ENCODE measurements around the gene ADARB2. TPM values are rescaled to one million over a fixed set of nuclear protein-coding genes. Genes with fewer than 3 reads are reported as not detected.

ADARB2 gene
- total and polyA plus RNA-seq, 8 donors: 0.41 to 0.92 (median 0.76) TPM

GRCh38 chr10:1424648-1425047 lies 312.7 kb downstream of the ADARB2 start:
- H3K4me3 ChIP-seq: no peak overlapping the region
- peaks cover 0 to 24% of the 10 kb centered on the region in 2 donors for H3K27me3 ChIP-seq

GRCh38 chr10:1423676-1424253 lies 313.6 kb downstream of the ADARB2 start:
- ATAC-seq: no peak
- Histone ChIP-seq H3K4me3 (no peak overlapping the region), H3K27me3 (peaks cover 0 to 32% of the 10 kb centered on the region in 2 donors), H3K9me3 (no peaks in the 10 kb centered on the region), H3K4me1 (peaks cover 0 to 4% of the 10 kb centered on the region in 2 donors), H3K36me3 (no peaks in the 10 kb centered on the region), H3K27ac (no peak overlapping the region)
- TF ChIP-seq, protein P1, sequence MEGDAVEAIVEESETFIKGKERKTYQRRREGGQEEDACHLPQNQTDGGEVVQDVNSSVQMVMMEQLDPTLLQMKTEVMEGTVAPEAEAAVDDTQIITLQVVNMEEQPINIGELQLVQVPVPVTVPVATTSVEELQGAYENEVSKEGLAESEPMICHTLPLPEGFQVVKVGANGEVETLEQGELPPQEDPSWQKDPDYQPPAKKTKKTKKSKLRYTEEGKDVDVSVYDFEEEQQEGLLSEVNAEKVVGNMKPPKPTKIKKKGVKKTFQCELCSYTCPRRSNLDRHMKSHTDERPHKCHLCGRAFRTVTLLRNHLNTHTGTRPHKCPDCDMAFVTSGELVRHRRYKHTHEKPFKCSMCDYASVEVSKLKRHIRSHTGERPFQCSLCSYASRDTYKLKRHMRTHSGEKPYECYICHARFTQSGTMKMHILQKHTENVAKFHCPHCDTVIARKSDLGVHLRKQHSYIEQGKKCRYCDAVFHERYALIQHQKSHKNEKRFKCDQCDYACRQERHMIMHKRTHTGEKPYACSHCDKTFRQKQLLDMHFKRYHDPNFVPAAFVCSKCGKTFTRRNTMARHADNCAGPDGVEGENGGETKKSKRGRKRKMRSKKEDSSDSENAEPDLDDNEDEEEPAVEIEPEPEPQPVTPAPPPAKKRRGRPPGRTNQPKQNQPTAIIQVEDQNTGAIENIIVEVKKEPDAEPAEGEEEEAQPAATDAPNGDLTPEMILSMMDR (IDR thresholded peaks at IDR 0.05): no peak
- DNase-seq: no peak
- intact Hi-C loops (cut with DNase I): no loop called here

More at GRCh38 chr10:1424648-1425047, 312.7 kb downstream of the ADARB2 start:
- TF ChIP-seq, protein P1 (IDR thresholded peaks at IDR 0.05): no peak
- intact Hi-C loops (cut with DNase I): no loop called here
- no peak for DNase-seq
- ATAC-seq: no peak
- no peaks in the 10 kb centered on the region for H3K36me3 ChIP-seq
- peaks cover 0 to 4% of the 10 kb centered on the region in 2 donors for H3K4me1 ChIP-seq
- no peak overlapping the region for H3K27ac ChIP-seq
- H3K9me3 ChIP-seq: no peaks in the 10 kb centered on the region

- intact Hi-C loops (cut with DNase I): no loop called here
- H3K4me1 ChIP-seq: peaks cover 0 to 4% of the 10 kb centered on the region in 2 donors
- H3K27me3 ChIP-seq: peaks cover 0 to 45% of the 10 kb centered on the region in 2 donors
- TF ChIP-seq, protein P1 (IDR thresholded peaks at IDR 0.05): no peak
- H3K4me3 ChIP-seq: no peak overlapping the region
- ATAC-seq (no peak), DNase-seq (no peak)
- H3K36me3 ChIP-seq: no peaks in the 10 kb centered on the region
- no peak overlapping the region for H3K27ac ChIP-seq
- no peaks in the 10 kb centered on the region for H3K9me3 ChIP-seq
Measured at GRCh38 chr10:1422275-1422674, 315.1 kb downstream of the ADARB2 start.

DNA sequence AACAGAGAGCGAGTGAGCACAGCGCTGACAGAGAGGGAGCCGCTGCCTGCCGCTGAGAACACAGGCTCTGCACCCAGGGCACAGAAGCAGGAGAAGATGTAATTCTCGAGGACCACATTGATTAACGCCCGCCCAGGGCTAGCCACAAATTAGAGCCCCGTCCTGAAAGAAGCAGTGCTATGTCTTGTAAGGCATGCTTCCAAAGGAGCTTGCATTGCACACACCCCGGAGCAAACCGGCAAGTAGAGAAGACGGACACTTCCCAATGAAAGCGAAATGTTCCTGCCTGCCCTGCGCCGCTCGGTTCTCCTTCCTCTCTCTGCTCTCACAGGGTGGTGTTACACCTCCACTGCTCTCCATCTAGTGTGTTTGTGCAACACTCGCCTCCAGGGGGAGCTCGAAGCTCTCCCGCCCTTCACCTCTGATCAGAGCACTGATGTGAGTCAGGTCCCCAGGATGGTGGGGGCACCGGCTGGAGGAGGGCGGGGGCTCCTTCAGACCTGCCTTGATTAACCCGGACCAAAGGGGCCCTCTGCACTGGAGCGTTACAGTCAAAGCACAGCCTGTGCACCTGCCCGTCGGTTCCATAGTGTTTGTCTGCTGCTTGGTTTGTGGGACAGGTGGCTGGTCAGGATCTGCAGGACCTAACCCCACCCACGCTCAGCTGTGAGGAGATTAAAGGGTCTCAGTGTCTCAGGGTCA lies 316.5 kb downstream of the ADARB2 start:
- no peak overlapping the region for H3K4me3 ChIP-seq
- ATAC-seq: peak; percentile 98
- intact Hi-C loops (cut with DNase I): no loop called here
- no peaks in the 10 kb centered on the region for H3K36me3 ChIP-seq
- H3K27me3 ChIP-seq: peaks cover 0 to 46% of the 10 kb centered on the region in 2 donors
- no peak overlapping the region for H3K27ac ChIP-seq
- peaks cover 0 to 4% of the 10 kb centered on the region in 2 donors for H3K4me1 ChIP-seq
- peak; percentile 36 to 81 (median 58) for DNase-seq
- TF ChIP-seq, protein P1 (IDR thresholded peaks at IDR 0.05): peak; percentile 44 to 55
- H3K9me3 ChIP-seq: no peaks in the 10 kb centered on the region

DNA sequence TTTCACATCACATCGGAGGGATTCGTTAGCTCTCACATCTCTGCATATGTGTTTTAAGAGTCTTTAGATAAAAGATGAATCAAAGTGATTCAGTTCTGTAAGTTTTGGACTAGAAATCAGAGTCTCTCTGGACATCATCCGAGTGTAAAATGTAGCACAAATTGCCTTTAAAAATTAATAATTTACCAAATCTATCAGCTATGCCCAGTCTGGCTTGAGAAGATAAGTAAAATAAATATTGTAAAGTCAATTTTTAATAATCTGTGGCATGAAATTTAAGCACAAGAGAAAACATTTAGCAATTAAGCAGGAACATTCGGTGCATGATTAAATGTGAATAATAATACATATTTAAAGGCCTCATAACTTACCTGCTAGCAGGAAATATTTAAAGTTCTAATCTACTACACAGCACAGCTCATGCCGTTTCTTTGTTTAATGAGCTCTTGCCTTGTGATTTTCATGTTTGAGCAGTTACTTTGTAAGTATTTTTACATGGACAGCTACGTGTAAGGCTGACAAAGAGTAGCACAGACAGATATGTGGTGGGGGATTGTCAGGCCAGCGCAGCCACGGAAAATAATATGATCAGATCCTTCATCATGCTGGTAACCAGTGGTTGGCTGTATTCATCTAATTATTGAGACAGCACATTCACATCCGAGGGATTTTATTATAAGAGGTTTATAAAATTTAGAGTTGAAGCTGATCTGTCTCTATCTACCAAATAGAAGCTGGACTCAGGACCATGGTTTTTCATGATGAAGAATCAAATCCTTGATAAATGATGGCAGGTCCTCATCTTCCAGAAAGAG lies 317.3 kb downstream of the ADARB2 start:
- Histone ChIP-seq H3K36me3 (no peaks in the 10 kb centered on the region), H3K27me3 (peaks cover 0 to 46% of the 10 kb centered on the region in 2 donors), H3K27ac (no peak overlapping the region), H3K9me3 (no peaks in the 10 kb centered on the region), H3K4me1 (peaks cover 0 to 4% of the 10 kb centered on the region in 2 donors), H3K4me3 (no peak overlapping the region)
- no peak for ATAC-seq
- TF ChIP-seq, protein P1 (IDR thresholded peaks at IDR 0.05): no peak
- DNase-seq: no peak
- intact Hi-C loops (cut with DNase I): no loop called here
